Epithelial cell of esophagus (primary cell): ENCODE measurements around the gene CNTNAP2.

Experiments
- DNase-seq: peaks from one replicate; pipeline ENCODE4 v3.0.0; 2010; ENCODE audit warnings: low read depth
- H3K4me3 ChIP-seq: 2 replicates; pipeline ENCODE4 v1.5.1; 2011; ENCODE audit warnings: mild to moderate bottlenecking, low read length, control low read depth
- TF ChIP-seq, protein P1 (sequence below): IDR thresholded peaks from 2 replicates; pipeline ENCODE4 v1.5.1; 2011; ENCODE audit warnings: low read depth, mild to moderate bottlenecking, low read length, control low read depth, inconsistent platforms; ENCODE audit not compliant: insufficient read depth; ENCODE audit errors: missing control alignments

Gene CNTNAP2

DNA sequence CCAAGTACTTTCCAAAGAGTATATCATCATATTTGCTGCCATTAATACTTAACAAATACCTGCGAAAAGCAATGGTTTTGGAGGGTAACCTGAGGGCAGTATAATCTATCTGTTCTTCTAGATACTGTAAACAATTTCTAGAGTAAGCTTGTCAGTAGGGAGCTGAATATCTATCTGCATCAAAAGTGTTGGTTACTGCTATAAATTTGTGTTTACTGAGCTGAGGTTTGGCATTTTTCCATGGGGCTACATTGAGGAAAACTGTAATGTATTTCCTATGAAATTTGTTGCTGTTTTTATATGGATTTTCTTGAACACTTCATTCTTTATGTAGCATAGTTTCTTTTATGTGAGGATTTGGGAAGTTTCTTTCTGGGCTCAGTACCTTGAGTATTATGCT is 913.4 kb downstream of the CNTNAP2 start:
- H3K4me3 ChIP-seq = no peak overlapping the region
- no peak for DNase-seq
- TF ChIP-seq, protein P1, sequence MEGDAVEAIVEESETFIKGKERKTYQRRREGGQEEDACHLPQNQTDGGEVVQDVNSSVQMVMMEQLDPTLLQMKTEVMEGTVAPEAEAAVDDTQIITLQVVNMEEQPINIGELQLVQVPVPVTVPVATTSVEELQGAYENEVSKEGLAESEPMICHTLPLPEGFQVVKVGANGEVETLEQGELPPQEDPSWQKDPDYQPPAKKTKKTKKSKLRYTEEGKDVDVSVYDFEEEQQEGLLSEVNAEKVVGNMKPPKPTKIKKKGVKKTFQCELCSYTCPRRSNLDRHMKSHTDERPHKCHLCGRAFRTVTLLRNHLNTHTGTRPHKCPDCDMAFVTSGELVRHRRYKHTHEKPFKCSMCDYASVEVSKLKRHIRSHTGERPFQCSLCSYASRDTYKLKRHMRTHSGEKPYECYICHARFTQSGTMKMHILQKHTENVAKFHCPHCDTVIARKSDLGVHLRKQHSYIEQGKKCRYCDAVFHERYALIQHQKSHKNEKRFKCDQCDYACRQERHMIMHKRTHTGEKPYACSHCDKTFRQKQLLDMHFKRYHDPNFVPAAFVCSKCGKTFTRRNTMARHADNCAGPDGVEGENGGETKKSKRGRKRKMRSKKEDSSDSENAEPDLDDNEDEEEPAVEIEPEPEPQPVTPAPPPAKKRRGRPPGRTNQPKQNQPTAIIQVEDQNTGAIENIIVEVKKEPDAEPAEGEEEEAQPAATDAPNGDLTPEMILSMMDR = no peak

DNA sequence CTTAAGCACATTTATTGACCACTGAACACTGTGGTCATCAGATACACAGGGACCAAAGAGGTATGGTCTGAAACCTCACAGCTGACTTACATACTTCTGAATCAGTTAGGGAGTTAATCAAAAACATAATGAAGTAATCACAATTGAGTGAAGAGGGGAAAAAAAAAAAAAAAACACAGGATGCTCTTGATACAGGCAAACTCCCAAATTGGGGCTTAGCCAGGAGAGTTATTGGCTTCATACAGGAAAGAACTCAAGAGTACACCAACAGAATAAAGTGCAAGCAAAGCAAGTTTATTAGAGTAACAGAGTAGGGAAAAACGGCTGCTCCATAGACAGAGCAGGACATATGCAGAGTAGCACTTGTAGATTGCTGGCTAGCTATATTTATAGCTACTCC is 917.0 kb downstream of the CNTNAP2 start:
- DNase-seq = no peak
- H3K4me3 ChIP-seq = no peak overlapping the region
- TF ChIP-seq, protein P1 = no peak

DNA sequence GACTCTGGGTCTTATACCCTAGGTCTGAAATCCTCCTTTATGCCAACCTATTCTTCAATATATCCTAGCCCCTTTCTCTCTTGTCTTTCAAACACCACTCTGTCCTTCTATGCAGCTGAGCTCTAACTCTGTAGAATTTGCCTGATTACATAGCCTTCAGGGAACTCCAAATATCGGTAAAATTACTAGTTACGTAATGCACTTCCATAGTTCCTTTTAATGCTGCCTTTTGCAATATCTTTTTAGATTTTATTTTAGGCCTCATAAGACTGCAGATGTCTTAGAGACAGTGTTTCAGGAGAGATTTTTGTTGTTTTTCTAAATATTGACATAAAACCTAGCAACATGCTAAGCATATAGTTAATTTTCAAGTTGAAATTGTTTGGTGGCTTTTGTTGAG is 924.8 kb downstream of the CNTNAP2 start:
- no peak overlapping the region for H3K4me3 ChIP-seq
- TF ChIP-seq, protein P1 = no peak
- DNase-seq = no peak

DNA sequence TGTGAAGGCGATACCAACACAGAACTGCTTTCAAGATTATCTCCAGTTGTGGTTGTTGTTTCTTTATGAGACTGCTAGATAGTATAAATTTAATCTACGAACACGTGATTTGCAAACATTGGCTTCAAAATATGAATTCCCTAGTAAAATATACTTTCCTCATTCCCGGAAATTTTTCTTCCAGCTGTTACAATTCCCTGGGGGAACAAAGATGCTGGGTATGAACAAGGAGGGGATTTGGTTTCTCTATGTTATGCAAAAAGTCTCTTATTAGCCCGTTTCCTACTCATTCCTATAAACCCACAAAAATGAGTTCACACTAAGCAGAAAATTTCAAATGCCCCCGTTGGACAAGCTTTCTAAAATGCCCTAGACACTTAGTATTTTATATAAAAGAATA is 928.3 kb downstream of the CNTNAP2 start:
- no peak overlapping the region for H3K4me3 ChIP-seq
- TF ChIP-seq, protein P1 = no peak
- DNase-seq = no peak

DNA sequence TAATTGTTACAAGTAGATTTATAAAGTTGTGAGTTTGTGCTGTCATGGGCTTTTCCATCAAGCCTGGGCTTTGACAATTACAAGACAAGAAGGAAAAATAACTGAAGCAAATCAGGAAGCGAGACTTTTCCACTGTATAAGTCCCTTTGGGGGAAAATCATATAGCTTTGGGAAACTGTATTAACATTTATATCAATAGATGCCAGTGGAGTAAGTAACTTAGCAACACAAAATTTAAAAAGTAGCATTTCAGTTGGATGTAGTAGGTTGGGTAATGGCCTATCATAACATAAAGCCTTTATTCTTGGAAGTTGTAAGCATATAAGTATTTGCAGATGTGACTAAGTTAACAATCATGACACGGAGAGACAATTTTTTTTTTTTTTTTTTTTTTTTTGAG is 931.1 kb downstream of the CNTNAP2 start:
- no peak for DNase-seq
- H3K4me3 ChIP-seq = no peak overlapping the region
- TF ChIP-seq, protein P1 = no peak

DNA sequence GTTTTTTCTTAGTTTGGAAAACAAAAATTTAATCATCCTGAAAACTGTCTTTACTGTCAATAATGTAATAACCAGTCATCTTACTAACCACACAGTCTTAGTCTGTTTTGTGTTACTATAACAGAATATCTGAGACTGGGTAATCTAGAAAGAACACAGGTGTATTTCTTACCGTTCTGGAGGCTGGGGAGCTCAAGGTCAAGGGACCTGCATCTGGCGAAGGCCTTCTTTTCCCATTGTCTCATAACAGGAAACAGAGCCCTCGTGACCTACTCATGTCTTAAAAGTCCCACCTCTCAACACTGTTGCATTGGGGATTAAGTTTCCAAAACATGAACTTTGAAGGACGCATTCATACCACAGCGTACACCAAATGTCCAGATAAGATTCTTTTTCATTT is 932.3 kb downstream of the CNTNAP2 start:
- no peak for DNase-seq
- TF ChIP-seq, protein P1 = no peak
- H3K4me3 ChIP-seq = no peak overlapping the region

DNA sequence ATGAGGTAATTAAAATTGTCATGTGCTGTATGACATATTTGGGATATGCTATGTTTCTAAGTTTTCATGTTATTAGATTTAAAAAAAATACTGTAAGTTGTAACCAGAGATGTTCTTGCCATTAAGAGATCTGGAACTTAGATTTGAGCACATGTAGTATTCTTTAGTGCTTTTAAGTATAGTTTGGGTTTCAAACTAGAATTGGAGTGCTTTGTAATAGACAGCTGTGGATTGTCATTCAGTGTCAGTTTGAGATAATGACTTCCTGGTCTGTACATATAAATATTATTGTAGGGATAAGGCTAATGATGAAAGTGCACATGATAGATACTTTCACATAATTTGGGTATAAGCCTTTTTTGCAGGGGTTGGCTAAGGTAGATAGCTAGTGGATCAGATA is 936.2 kb downstream of the CNTNAP2 start:
- no peak for DNase-seq
- TF ChIP-seq, protein P1 = no peak
- no peak overlapping the region for H3K4me3 ChIP-seq
